ENCODE results near the gene UBA7. TPM values are rescaled to one million over a fixed set of nuclear protein-coding genes. Genes with fewer than 3 reads are reported as not detected.
"Not testable (repeated sequence)": the region's sequence is repeated elsewhere in the genome, so short reads cannot be mapped to it uniquely, and the experiment has no call there.

The UBA7 gene
- total and polyA plus RNA-seq, 9 donors: 29.3 to 84.9 (median 67.8) TPM

GRCh38 chr3:49787536-49787935, 26.2 kb downstream of the UBA7 start:
- Histone ChIP-seq H3K4me1 (ENCODE audit: insufficient read depth) (peaks cover 12% of the 10 kb centered on the region), H3K4me3 (no peak overlapping the region), H3K9me3 (no peaks in the 10 kb centered on the region), H3K27ac (peak overlapping the region; percentile 87 to 94), H3K36me3 (no peaks in the 10 kb centered on the region), H3K27me3 (no peaks in the 10 kb centered on the region)
- WGBS, 3 donors: 89% methylated on average over 5 of the region's 5 CpGs
- intact Hi-C loops (cut with DNase I): loop anchor here in 2 of 4 donors (2.0 to 5.0 kb wide), 2 partner anchors 65 kb away; partner anchors contain the start of gene GMPPB (in 2 of the 2)
- peak in 1 of 5 donors; percentile 25 for DNase-seq
- TF ChIP-seq CTCF (IDR thresholded peaks at IDR 0.05): no peak
- TF ChIP-seq EP300 (IDR thresholded peaks at IDR 0.05): no peak
- no peak for TF ChIP-seq POLR2A (IDR thresholded peaks at IDR 0.05)

- H3K4me3 ChIP-seq: peak overlapping the region; percentile 37
- intact Hi-C loops (cut with DNase I): loop anchor here in 2 of 4 donors (2.0 to 5.0 kb wide), 2 partner anchors 64 to 65 kb away; partner anchors contain the start of gene GMPPB (in 2 of the 2)
Observed at GRCh38 chr3:49787182-49787464, 26.6 kb downstream of the UBA7 start.

GRCh38 chr3:49786357-49787181, 27.2 kb downstream of the UBA7 start, which contains the start of gene IP6K1:
Gene IP6K1 (minus strand): TSS chr3:49786542. CDS start chr3:49748040, 38,502 bp downstream.
- intact Hi-C loops (cut with DNase I): loop anchor here in 2 of 4 donors (2.0 to 5.0 kb wide), 2 partner anchors 64 kb away; partner anchors contain the start of gene GMPPB (in 2 of the 2)
- H3K27ac ChIP-seq: peak within 1 kb of the TSS; percentile 87 to 94
- WGBS, 3 donors: 5% methylated on average over 35 to 55 of the region's 55 CpGs
- no peaks in the 10 kb centered on the region for H3K27me3 ChIP-seq
- peaks cover 12% of the 10 kb centered on the region for H3K4me1 ChIP-seq (ENCODE audit: insufficient read depth)
- H3K36me3 ChIP-seq: no peaks in the 10 kb centered on the region
- H3K4me3 ChIP-seq: peak within 1 kb of the TSS; percentile 100
- DNase-seq: peak; percentile 100
- no peaks in the 10 kb centered on the region for H3K9me3 ChIP-seq
- TF ChIP-seq EP300 (IDR thresholded peaks at IDR 0.05) (no peak), CTCF (IDR thresholded peaks at IDR 0.05) (peak in 2 of 3 donors; percentile 13 to 19), POLR2A (IDR thresholded peaks at IDR 0.05) (peak; percentile 72)

More at GRCh38 chr3:49787182-49787464, 26.6 kb downstream of the UBA7 start:
- peak overlapping the region; percentile 87 to 94 for H3K27ac ChIP-seq
- H3K36me3 ChIP-seq: no peaks in the 10 kb centered on the region
- no peaks in the 10 kb centered on the region for H3K9me3 ChIP-seq
- peaks cover 12% of the 10 kb centered on the region for H3K4me1 ChIP-seq (ENCODE audit: insufficient read depth)
- no peak for DNase-seq
- no peaks in the 10 kb centered on the region for H3K27me3 ChIP-seq
- 69 to 83% (median 77%) methylated on average over 3 of the region's 3 CpGs for WGBS, 3 donors
- no peak for TF ChIP-seq EP300 (IDR thresholded peaks at IDR 0.05)
- no peak for TF ChIP-seq POLR2A (IDR thresholded peaks at IDR 0.05)
- TF ChIP-seq CTCF (IDR thresholded peaks at IDR 0.05): no peak

- H3K9me3 ChIP-seq: no peaks in the 10 kb centered on the region
- H3K36me3 ChIP-seq: no peaks in the 10 kb centered on the region
- peak overlapping the region; percentile 100 for H3K4me3 ChIP-seq
- TF ChIP-seq POLR2A (IDR thresholded peaks at IDR 0.05) (no peak), CTCF (IDR thresholded peaks at IDR 0.05) (no peak), EP300 (IDR thresholded peaks at IDR 0.05) (no peak)
- H3K4me1 ChIP-seq (ENCODE audit: insufficient read depth): peaks cover 14% of the 10 kb centered on the region
- peak overlapping the region; percentile 85 to 94 for H3K27ac ChIP-seq
- no peak for DNase-seq
- no peaks in the 10 kb centered on the region for H3K27me3 ChIP-seq
- intact Hi-C loops (cut with DNase I): loop anchor here in 2 of 4 donors (2.0 to 5.0 kb wide), 2 partner anchors 63 kb away; partner anchors contain the start of gene GMPPB (in 2 of the 2)
- 1% methylated on average over 22 to 50 of the region's 50 CpGs for WGBS, 3 donors
Observed at GRCh38 chr3:49785565-49786356, 28.0 kb downstream of the UBA7 start.

GRCh38 chr3:49782277-49782676, 31.5 kb downstream of the UBA7 start:
- 92 to 93% (median 92%) methylated on average over 9 of the region's 9 CpGs for WGBS, 3 donors
- H3K9me3 ChIP-seq; H3K4me3 ChIP-seq; H3K36me3 ChIP-seq; H3K27ac ChIP-seq; H3K27me3 ChIP-seq; intact Hi-C loops (cut with DNase I): not testable (repeated sequence)
- peak in 1 of 5 donors; percentile 28 for DNase-seq
- peaks cover 14% of the 10 kb centered on the region for H3K4me1 ChIP-seq (ENCODE audit: insufficient read depth)

All from ovary (tissue), 9 donors.